HG03442 (cell line): ENCODE measurements around the gene TOMM22.

ENCODE experiments used
- ATAC-seq: cut with Tn5 transposase; IDR thresholded peaks from one replicate; pipeline ENCODE4 v1.9.1; 2021; ENCODE audit warnings: mild to moderate bottlenecking, moderate library complexity; ENCODE audit not compliant: unreplicated experiment

The TOMM22 gene

GRCh38 chr22:38715176-38715764 is 33.5 kb downstream of the TOMM22 start:
- no peak for ATAC-seq

GRCh38 chr22:38715852-38716251 is 34.1 kb downstream of the TOMM22 start:
- no peak for ATAC-seq

DNA sequence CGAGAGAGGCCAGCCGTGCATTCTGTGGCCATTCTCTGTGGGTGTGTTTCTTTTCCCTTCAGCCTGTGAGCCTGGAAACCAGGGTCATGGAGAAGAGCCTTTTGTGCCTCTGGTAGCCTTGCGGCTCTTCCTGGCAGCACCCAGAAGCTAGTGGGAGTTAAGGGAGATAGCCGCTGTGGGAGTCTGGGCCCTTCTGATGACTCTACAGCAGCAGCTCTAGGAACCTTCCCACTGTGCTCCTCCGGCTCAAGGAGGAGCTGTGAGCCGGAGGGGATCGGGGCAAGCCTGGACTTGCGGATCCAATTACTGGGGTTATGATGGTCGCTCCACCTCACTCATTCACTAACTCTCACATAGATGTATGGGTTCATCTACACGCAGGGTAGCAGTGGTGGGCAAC is 34.5 kb downstream of the TOMM22 start:
- no peak for ATAC-seq

- no peak for ATAC-seq
These were observed 35.1 kb downstream of the TOMM22 start for GRCh38 chr22:38716826-38717225.

DNA sequence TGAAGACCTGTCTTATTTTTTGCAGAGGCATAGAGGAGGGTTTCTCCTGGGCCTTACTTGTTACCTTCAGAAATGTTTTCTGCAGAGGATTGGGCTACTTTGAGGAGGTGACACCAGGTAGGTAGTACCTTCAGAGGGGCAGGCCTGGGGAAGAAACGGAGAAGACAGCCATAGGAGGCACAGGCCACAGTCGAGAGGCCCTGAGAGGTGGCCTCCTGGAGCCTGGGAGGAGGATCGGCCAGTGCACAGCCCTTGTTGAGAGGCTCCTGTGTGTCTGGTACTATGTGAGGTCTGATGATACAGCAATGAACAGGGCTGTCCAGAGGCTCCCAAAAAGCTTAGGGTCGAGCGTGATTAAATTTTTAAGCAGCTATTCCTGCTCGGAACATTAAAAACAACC is 35.5 kb downstream of the TOMM22 start:
- no peak for ATAC-seq

DNA sequence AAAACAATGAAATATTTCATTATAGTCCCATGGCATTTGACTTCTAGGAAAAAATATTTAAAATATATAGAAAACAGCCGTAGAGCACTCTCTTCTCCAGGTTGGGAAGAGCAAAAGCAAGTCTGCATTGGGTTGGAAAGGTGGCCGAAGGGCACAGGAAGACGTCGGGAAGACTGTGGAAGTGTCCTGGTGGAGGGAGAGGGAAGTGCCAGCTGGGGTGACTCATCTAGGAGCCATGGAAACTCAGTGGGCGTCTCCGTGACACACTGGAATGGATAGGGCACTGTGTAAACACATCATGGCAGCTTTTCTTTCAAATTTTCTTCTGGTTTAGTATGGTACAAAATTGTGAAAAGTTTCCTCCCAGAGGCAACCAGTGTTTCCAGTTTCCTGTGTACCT is 36.7 kb downstream of the TOMM22 start:
- no peak for ATAC-seq

- no peak for ATAC-seq
These were observed 37.4 kb downstream of the TOMM22 start for GRCh38 chr22:38719196-38719595.

DNA sequence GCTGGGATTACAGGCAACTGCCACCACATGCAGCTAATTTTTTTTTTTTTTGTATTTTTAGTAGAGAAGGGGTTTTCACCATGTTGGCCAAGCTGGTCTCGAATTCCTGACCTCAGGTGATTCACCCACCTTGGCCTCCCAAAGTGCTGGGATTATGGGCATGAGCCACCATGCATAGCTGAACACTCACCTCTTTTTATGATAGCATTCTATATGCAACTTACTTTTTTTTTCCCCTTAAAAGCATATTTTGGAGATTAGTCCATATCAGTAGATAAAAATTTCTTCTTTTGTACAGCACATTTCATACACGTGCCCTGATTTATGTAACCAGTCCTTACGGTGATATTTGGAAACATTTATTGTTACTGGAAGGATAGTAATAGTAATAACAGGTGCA is 38.6 kb downstream of the TOMM22 start:
- ATAC-seq = no peak

DNA sequence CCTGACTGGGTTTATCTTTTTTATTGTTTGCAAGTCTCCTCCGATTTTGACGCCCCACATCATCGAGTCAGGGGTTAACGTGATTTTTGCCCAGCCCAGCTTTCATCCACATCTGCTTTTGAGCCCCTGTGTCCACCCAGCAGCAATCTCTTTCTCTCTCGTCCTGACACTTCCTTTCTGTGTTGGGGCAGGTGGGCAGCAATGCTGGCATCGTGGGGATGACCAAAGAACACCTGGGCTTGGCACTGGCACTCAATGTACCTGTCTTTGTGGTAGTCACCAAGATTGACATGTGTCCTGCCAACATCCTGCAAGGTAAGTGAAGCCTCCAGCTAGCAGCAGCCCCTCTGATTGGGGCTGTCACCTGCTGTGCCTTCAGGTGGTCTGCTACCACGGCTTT is 39.8 kb downstream of the TOMM22 start:
- no peak for ATAC-seq

DNA sequence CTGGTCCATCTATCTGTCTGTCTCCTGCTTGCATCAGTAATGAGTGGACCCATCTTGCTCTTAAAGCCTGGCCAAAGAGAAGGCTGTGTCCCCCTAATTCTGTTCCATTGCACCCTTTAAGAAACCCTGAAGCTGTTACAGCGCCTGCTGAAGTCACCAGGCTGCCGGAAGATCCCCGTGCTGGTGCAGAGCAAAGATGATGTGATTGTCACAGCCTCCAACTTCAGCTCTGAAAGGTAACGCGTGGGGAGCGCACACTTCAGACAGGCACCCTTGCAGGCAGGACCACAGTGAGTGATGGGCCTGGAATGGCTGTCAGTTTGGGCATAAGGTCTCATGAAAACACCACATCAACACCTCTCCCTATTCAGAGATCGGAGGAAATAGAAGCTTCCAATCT is 42.4 kb downstream of the TOMM22 start:
- no peak for ATAC-seq

DNA sequence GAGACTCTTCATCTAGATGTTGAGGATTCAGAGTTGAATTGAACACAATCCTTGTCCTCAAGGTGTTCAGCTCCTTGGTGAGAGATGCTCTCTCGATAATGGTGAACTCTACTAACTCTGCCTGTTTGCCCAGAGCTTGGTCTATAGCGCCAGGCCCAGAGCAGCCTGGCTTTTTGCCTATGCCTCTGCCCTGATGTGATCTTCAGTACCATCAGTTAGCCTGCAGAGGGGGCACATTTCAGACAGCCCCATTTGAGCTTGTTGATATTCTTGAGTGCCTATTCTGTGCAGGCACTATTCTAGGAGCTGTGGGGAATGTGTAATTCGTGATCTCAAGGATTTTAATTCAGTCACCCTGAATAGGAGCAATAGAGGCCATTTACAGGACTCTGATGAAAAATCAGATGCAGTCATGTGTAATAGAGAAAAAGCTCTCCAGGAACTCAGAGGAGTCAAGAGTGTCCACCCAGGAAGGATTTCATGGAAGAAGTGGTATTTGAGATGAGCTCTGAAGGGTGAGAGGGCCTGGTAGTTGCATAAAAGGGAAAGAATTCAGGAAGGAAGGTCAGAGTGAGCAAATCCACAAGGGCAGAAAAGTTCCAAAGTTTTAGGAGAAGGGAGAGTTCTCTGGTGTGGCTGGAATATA is 43.3 kb downstream of the TOMM22 start:
- no peak for ATAC-seq

GRCh38 chr22:38725900-38726655 is 44.3 kb downstream of the TOMM22 start:
- no peak for ATAC-seq

DNA sequence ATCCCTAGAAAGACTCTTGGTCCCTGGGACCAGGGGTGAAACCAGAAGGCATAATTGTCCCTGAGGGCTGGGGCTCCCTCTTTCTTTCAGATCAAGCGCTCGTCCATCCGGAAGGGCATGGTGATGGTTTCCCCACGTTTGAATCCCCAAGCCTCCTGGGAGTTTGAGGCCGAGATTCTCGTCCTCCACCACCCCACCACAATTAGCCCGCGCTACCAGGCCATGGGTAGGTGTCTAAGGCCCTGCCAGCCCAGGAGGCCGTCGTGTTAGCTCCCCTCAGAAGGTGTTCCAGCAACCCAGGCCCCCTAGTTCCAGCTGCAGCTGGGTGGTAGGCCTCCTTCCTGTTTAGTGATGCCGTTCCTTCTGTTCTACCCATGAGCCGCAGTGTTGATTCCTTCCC is 45.4 kb downstream of the TOMM22 start:
- ATAC-seq = no peak

DNA sequence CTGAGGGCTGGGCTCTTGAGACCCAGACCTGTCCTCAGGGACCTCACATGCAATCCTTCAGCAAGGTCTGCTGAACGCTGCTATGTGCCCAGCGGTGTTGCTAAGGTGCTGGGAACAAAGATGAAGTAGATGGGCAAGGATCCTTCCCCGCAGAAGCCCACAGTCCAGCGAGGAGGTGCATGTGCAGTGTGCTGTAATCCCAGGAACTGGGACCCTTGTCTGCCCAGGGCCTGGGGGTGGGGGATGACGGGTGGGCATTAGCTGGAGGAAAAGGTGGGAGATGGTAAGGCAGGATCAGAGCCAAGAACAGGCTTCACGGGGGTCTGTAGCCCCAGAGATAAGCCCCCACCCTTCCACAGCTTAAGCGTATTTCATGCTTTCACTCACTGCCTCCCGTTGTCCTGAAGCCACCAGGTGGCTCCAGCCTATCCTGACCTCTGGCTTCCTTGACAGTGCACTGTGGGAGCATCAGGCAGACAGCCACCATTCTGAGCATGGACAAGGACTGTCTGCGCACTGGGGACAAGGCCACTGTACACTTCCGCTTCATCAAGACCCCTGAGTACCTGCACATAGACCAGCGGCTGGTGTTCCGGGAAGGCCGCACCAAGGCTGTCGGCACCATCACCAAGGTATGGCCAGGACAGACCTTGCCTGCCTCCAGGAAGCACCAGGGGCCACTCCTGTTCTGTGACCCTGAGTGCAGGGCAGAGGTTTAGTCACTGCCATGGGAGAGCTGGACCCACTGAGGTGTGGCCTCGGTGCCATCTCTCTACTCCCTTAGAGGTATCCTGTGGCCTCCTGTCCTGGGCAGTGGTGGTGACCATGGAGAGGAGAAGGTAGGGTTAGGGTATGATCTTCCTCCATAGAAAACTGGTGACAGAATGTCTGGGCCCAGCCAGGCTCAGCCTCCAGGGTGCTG is 46.0 kb downstream of the TOMM22 start:
- ATAC-seq = no peak

GRCh38 chr22:38728871-38729796 is 47.4 kb downstream of the TOMM22 start:
- ATAC-seq = no peak

GRCh38 chr22:38729946-38730345 is 48.2 kb downstream of the TOMM22 start:
- ATAC-seq = no peak

GRCh38 chr22:38730411-38730871 is 48.7 kb downstream of the TOMM22 start:
- no peak for ATAC-seq

- no peak for ATAC-seq
These were observed 50.0 kb downstream of the TOMM22 start for GRCh38 chr22:38731703-38732161.

DNA sequence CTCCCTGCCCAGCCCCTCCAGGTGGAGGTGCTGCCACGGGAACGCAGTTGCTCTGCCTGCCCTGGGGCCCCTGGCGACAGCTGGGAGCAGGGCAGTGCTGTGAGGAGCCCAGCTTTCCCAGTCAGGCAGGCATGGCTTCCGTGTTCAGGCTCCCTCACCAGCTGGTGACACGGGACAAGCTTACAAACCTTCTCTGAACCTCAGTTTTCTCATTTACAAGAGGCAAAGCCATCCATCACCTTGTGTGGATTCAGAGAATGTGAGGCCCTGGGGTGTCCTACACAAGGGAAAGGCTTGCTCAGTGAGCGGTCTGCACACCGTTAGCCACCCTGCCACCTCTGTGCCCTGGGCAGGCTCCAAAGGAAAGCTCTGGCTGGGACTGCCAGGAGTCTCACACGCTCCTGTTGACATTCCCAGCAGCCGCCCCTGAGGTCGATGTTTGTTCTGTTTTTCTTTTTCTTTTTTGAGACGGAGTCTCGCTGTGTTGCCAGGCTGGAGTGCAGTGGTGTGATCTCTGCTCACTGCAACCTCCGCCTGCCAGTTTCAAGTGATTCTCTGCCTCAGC is 50.6 kb downstream of the TOMM22 start:
- ATAC-seq = no peak

GRCh38 chr22:38733329-38733723 is 51.6 kb downstream of the TOMM22 start:
- ATAC-seq = no peak
